NCI-H82 (cell line): ENCODE data around the gene KCNC1.

ENCODE experiments used
- DNase-seq: peaks from one replicate; lab custom pipeline; 2025; lab: John Stamatoyannopoulos, UW

Gene KCNC1

GRCh38 chr11:17827006-17827405 lies 92.4 kb downstream of the KCNC1 start:
- DNase-seq, result peak; percentile 34

- DNase-seq, result no peak
These were observed 93.8 kb downstream of the KCNC1 start for GRCh38 chr11:17828311-17828751.

- no peak for DNase-seq
These were observed 96.6 kb downstream of the KCNC1 start for GRCh38 chr11:17831228-17831627.

- DNase-seq, result no peak
These were observed 97.3 kb downstream of the KCNC1 start for GRCh38 chr11:17831883-17832282.
